GM19193 (cell line): ENCODE results near the gene ARSH.

Experiments
- POLR2A ChIP-seq: IDR thresholded peaks from 4 replicates; pipeline ENCODE4 v1.6.1; 2011; ENCODE audit not compliant: insufficient read depth, insufficient read length; ENCODE audit errors: extremely low read depth

ARSH gene

GRCh38 chrX:3024176-3024575 is 17.8 kb downstream of the ARSH start:
- no peak for TF ChIP-seq POLR2A

DNA sequence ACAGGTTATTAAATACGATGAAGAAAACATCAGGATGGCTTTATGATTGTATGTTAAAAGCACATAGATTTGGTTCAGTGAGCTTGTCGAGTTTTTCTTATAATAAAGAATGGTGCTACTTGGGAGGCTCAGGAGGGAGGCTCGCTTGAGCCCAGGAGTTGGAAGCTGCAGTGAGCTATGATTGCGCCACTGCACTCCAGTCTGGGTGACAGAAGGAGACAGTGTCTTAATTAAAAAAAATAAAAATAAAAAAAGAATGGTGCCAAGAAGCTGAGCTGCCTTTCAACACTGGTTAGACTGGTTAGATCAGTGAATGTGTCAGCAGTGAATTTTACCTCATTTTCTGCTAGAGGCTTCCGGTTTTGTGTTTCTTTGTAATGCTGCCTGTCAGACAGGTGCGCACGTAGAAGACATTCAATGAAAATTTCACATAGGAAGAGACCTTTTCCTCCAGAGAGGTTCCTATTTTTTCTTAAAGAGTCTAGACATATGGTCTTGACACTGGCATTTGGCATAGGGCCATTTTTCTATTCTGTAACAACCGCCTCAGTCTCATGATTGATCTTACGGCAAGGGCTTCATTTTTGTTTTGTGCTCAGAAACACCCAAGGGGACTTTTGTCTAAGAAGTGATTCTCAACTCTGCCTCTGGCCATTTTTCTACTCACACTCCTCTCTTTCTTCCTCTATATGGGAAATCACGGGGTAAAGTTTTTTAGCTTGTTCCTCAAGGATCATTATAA is 19.9 kb downstream of the ARSH start:
- TF ChIP-seq POLR2A, result no peak

GRCh38 chrX:3029129-3029528 is 22.8 kb downstream of the ARSH start:
- TF ChIP-seq POLR2A, result no peak

DNA sequence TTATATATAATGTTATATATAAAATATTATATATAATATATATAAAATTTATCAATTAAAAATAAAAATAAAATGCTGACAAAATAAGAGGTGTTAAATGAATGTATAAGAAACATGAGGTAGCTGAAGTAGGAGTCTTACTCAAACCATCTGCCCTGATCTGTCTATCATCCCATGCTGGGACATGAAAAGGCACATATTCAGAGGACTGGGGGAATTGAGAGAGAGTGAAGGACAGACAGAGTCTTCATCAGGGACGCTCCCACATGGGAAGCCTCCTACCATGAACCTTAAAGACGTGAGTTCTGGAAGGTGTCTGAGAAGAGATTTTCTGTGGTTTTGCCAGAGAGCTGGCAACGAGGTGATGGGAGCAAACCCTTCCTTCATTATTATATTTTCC is 30.9 kb downstream of the ARSH start:
- no peak for TF ChIP-seq POLR2A

GRCh38 chrX:3044196-3044595 is 37.9 kb downstream of the ARSH start:
- TF ChIP-seq POLR2A, result no peak

GRCh38 chrX:3044671-3045070 is 38.3 kb downstream of the ARSH start:
- TF ChIP-seq POLR2A, result no peak

DNA sequence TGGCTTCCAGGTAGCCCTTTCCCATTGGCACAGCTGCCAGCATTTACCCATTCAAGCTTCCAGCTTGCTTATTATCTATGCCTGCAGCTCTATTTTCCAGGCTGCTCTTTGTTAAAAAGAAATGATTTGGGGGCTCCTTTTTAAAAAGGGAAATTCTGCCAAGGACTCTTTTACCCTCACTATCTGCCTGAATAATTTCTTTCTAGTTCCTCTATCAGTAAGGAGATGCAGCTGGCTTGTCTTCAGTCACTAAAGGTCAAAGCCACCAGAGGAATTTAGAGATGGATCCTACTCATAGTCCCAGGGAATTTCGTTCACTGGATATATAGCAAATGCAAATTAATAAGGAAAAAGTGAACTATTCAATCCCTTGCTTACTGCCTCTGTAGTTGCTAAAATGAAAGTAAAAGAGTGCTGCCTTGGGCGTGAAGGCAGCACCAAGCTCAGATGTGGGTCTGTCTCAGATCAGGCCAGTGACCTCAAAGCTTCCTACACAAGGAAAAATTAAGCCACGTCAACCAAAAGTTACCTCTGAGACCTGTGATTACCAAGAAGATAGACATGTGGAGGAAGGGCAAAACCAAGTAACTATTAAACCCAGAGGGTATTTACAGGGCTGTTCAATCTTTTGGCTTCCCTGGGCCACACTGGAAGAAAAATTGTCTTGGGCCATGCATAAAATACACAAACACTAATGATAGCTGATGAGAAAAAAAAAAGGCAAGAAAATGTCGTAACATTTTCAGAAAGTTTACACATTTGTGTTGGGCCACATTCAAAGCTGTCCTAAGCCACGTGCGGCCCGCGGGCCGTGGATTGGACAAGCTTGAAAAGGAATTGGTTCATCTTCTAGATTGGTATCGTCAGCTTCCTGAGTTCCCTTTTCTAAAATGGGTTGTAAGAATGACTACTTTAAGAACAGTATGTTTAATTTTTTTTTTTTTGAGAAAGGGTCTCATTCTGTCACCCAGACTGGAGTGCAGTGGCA is 40.2 kb downstream of the ARSH start:
- TF ChIP-seq POLR2A, result no peak

- TF ChIP-seq POLR2A, result no peak
These were observed 46.5 kb downstream of the ARSH start for GRCh38 chrX:3052860-3053259.

- no peak for TF ChIP-seq POLR2A
These were observed 60.2 kb downstream of the ARSH start for GRCh38 chrX:3066555-3066954.

GRCh38 chrX:3075959-3076358 is 69.6 kb downstream of the ARSH start:
- TF ChIP-seq POLR2A, result no peak

- no peak for TF ChIP-seq POLR2A
These were observed 70.2 kb downstream of the ARSH start for GRCh38 chrX:3076416-3076991.
